ENCODE measurements around the gene B3GAT2. TPM values are rescaled to one million over a fixed set of nuclear protein-coding genes. Genes with fewer than 3 reads are reported as not detected.

B3GAT2 gene
- total and polyA plus RNA-seq, 2 of the 13 experiments (the other 11 are each of a cell fraction or from before 2014, with no cell fraction given) = 0.01 to 0.02 TPM

DNA sequence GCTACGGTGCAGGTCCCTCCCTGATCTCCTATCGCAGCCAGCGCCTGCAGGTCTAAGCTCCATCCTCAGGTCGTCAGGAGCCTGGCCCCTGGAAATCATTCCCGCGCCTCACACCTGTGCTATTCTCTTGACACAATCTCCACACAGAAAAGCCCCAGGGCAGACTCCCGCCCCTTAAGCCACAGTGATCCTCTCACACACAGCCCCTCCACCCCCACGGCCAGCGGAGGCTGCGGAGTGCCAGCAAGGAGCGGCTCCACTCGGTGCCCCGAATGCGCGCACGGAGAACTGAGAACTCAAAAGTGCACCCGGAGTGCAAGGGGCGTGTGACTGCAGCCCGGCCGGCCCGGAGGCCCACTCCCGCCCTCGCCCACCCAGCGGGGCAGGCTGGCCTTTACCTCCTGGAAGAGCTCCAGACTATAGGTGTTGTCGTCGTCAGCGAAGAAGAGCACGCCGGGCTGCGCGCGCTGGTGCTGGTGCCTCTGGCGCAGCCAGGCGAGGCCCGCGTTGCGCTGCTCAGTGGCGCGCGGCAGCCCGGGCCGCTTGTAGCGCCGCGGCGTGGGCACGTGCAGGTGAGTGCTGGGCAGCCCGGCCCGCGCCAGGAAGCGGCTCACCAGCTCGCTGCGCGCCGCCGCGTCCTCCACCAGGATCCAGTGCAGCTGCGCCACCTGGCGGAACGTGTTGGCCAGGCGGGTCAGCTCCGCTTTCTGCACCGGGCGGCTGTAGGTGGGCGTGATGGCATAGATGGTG lies 1.2 kb downstream of the B3GAT2 start (continued):
- TF ChIP-seq SRSF9 (IDR thresholded peaks at IDR 0.05; ENCODE audit: borderline replicate concordance, insufficient read depth, low read depth, low read length, poor library complexity, severe bottlenecking) (no peak), ZNF326 (CRISPR knock-in tag; IDR thresholded peaks at IDR 0.05; ENCODE audit: borderline replicate concordance) (no peak), ZNF232 (CRISPR knock-in tag; IDR thresholded peaks at IDR 0.05; ENCODE audit: borderline replicate concordance) (no peak), ZNF205 (CRISPR knock-in tag; IDR thresholded peaks at IDR 0.05) (peak; percentile 30; the same call in 1 of the 2 replicates), DNMT1 (CRISPR knock-in tag; IDR thresholded peaks at IDR 0.05) (no peak), SATB2 (CRISPR knock-in tag; IDR thresholded peaks at IDR 0.05) (peak; percentile 59; the same call in 1 of the 2 replicates), ISL2 (CRISPR knock-in tag; IDR thresholded peaks at IDR 0.05) (no peak), NFATC3 (CRISPR knock-in tag; IDR thresholded peaks at IDR 0.05) (no peak), RXRA (CRISPR knock-in tag; IDR thresholded peaks at IDR 0.05) (no peak), NCOA5 (CRISPR knock-in tag; IDR thresholded peaks at IDR 0.05) (no peak), CREM (IDR thresholded peaks at IDR 0.05) (no peak), CREM (CRISPR knock-in tag; IDR thresholded peaks at IDR 0.05) (no peak), ZNF839 (CRISPR knock-in tag; IDR thresholded peaks at IDR 0.05; ENCODE audit: borderline replicate concordance) (no peak), ZNF3 (CRISPR knock-in tag; IDR thresholded peaks at IDR 0.05) (no peak), REL (CRISPR knock-in tag; conservative IDR thresholded peaks at IDR 0.05) (no peak), MEIS2 (CRISPR knock-in tag; IDR thresholded peaks at IDR 0.05) (peak; percentile 82; the same call in 1 of the 2 replicates), CCDC6 (CRISPR knock-in tag; IDR thresholded peaks at IDR 0.05) (peak; percentile 85), RFXAP (CRISPR knock-in tag; IDR thresholded peaks at IDR 0.05; ENCODE audit: borderline replicate concordance) (peak; percentile 65; the same call in 1 of the 2 replicates), ZNF577 (CRISPR knock-in tag; IDR thresholded peaks at IDR 0.05; ENCODE audit: borderline replicate concordance, low read depth) (no peak), ZBTB20 (CRISPR knock-in tag; IDR thresholded peaks at IDR 0.05; ENCODE audit: borderline replicate concordance, low read depth) (no peak), IRX3 (CRISPR knock-in tag; IDR thresholded peaks at IDR 0.05; ENCODE audit: borderline replicate concordance, low read depth) (peak; percentile 92)
- TF ChIP-seq, protein P1, sequence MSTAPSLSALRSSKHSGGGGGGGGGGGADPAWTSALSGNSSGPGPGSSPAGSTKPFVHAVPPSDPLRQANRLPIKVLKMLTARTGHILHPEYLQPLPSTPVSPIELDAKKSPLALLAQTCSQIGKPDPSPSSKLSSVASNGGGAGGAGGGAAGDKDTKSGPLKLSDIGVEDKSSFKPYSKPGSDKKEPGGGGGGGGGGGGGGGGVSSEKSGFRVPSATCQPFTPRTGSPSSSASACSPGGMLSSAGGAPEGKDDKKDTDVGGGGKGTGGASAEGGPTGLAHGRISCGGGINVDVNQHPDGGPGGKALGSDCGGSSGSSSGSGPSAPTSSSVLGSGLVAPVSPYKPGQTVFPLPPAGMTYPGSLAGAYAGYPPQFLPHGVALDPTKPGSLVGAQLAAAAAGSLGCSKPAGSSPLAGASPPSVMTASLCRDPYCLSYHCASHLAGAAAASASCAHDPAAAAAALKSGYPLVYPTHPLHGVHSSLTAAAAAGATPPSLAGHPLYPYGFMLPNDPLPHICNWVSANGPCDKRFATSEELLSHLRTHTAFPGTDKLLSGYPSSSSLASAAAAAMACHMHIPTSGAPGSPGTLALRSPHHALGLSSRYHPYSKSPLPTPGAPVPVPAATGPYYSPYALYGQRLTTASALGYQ (CRISPR knock-in tag; IDR thresholded peaks at IDR 0.05) = no peak
- TF ChIP-seq, protein P2, sequence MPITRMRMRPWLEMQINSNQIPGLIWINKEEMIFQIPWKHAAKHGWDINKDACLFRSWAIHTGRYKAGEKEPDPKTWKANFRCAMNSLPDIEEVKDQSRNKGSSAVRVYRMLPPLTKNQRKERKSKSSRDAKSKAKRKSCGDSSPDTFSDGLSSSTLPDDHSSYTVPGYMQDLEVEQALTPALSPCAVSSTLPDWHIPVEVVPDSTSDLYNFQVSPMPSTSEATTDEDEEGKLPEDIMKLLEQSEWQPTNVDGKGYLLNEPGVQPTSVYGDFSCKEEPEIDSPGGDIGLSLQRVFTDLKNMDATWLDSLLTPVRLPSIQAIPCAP (CRISPR knock-in tag; IDR thresholded peaks at IDR 0.05; ENCODE audit: low read depth) = no peak
- TF ChIP-seq, protein P3, sequence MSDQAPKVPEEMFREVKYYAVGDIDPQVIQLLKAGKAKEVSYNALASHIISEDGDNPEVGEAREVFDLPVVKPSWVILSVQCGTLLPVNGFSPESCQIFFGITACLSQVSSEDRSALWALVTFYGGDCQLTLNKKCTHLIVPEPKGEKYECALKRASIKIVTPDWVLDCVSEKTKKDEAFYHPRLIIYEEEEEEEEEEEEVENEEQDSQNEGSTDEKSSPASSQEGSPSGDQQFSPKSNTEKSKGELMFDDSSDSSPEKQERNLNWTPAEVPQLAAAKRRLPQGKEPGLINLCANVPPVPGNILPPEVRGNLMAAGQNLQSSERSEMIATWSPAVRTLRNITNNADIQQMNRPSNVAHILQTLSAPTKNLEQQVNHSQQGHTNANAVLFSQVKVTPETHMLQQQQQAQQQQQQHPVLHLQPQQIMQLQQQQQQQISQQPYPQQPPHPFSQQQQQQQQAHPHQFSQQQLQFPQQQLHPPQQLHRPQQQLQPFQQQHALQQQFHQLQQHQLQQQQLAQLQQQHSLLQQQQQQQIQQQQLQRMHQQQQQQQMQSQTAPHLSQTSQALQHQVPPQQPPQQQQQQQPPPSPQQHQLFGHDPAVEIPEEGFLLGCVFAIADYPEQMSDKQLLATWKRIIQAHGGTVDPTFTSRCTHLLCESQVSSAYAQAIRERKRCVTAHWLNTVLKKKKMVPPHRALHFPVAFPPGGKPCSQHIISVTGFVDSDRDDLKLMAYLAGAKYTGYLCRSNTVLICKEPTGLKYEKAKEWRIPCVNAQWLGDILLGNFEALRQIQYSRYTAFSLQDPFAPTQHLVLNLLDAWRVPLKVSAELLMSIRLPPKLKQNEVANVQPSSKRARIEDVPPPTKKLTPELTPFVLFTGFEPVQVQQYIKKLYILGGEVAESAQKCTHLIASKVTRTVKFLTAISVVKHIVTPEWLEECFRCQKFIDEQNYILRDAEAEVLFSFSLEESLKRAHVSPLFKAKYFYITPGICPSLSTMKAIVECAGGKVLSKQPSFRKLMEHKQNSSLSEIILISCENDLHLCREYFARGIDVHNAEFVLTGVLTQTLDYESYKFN (CRISPR knock-in tag; conservative IDR thresholded peaks at IDR 0.05) = no peak
- TF ChIP-seq, protein P4, sequence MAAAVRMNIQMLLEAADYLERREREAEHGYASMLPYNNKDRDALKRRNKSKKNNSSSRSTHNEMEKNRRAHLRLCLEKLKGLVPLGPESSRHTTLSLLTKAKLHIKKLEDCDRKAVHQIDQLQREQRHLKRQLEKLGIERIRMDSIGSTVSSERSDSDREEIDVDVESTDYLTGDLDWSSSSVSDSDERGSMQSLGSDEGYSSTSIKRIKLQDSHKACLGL (CRISPR knock-in tag; IDR thresholded peaks at IDR 0.05) = peak; percentile 14; the same call in 1 of the 2 replicates

Measured in HepG2 (cell line).